ENCODE measurements around the gene PTTG2.
"Not testable (repeated sequence)": the region's sequence is repeated elsewhere in the genome, so short reads cannot be mapped to it uniquely, and the experiment has no call there.

PTTG2 gene

DNA sequence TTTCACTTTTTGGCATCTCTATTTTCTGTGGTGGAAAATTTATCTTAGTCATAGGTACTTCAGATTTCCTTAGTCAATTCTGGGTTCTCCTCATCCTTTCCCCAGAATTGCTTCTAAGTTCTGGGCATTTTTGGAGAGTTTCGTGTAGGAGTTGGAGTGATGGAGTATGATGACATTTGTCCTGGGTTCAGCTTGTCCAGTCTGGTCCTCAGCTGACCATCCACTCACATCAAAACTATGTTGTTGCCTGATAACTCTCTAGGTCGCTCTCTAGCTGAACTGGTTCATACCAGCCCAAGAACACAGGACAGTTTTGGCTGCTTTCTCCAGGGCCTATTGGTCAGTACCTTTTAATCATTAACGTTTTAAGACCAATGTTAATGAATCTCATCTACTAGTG, 13.2 kb downstream of the PTTG2 start:
- H3K27ac ChIP-seq (ENCODE audit: low read depth in 2 of 2, low read length in 2 of 2), result no peak overlapping the region
- H3K27me3 ChIP-seq (ENCODE audit: control insufficient read depth in 2 of 2, insufficient read depth in 2 of 2, low read length in 2 of 2), result no peaks in the 10 kb centered on the region
- H3K4me1 ChIP-seq (ENCODE audit: control insufficient read depth in 2 of 2, insufficient read depth in 2 of 2, low read length in 2 of 2), result peaks cover 10 to 17% of the 10 kb centered on the region in 2 donors
- no peak overlapping the region for H3K9ac ChIP-seq (ENCODE audit: low read depth in 1 of 2, low read length in 2 of 2)
- H3K4me3 ChIP-seq (ENCODE audit: low read length in 2 of 2), result no peak overlapping the region
- no peaks in the 10 kb centered on the region for H3K36me3 ChIP-seq (ENCODE audit: control insufficient read depth in 2 of 2, insufficient read depth in 2 of 2, low read length in 2 of 2)
- no peaks in the 10 kb centered on the region for H3K9me3 ChIP-seq (ENCODE audit: control insufficient read depth in 2 of 2, low read length in 2 of 2)

DNA sequence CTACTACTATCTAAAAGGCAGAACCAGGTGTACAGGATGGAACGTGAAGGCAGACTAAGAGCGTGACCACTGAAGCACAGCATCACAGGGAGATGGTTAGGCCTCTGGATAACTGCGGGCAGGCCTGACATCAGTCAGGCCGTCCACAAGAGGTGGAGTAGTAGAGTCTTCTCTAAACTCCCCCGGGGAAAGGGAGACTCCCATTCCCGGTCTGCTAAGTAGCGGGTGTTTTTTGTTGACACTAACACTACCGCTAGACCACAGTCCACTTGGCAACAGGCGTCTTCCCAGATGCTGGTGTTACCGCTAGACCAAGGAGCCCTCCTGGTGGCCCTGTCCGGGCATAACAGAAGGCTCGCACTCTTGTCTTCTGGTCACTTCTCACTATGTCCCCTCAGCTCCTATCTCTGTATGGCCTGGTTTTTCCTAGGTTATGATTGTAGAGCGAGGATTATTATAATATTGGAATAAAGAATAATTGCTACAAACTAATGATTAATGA, 15.2 kb downstream of the PTTG2 start:
- peaks cover 13 to 25% of the 10 kb centered on the region in 2 donors for H3K4me1 ChIP-seq (ENCODE audit: control insufficient read depth in 2 of 2, insufficient read depth in 2 of 2, low read length in 2 of 2)
- not testable (repeated sequence) for H3K4me3 ChIP-seq (ENCODE audit: low read length in 2 of 2); H3K27ac ChIP-seq (ENCODE audit: low read depth in 2 of 2, low read length in 2 of 2)

DNA sequence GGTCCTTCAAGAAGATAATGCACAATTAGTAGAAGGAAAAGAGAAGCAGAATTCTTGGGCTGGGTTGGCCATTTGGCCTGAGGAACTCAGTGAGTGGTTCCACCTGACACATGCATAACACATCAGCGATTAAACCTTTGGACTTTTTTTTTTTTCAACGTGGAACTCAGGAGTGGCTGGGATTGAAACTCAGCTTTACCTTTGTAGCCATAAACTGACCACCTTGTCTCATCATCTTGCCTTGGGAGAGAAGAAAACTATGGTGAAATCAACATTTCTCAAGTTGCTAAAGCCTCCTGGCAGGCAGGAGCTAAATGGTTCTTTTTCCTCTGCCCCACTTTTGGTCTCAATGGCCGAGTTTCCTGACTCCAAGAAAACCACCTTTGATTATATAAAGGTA, 16.3 kb downstream of the PTTG2 start:
- Histone ChIP-seq H3K4me3 (ENCODE audit: low read length in 2 of 2) (peak overlapping the region; percentile 67), H3K27ac (ENCODE audit: low read depth in 2 of 2, low read length in 2 of 2) (peak overlapping the region; percentile 84 to 89), H3K36me3 (ENCODE audit: control insufficient read depth in 2 of 2, insufficient read depth in 2 of 2, low read length in 2 of 2) (no peaks in the 10 kb centered on the region), H3K4me1 (ENCODE audit: control insufficient read depth in 2 of 2, insufficient read depth in 2 of 2, low read length in 2 of 2) (peaks cover 13 to 23% of the 10 kb centered on the region in 2 donors), H3K9ac (ENCODE audit: low read depth in 1 of 2, low read length in 2 of 2) (peak overlapping the region; percentile 70 to 76), H3K9me3 (ENCODE audit: control insufficient read depth in 2 of 2, low read length in 2 of 2) (no peaks in the 10 kb centered on the region), H3K27me3 (ENCODE audit: control insufficient read depth in 2 of 2, insufficient read depth in 2 of 2, low read length in 2 of 2) (no peaks in the 10 kb centered on the region)

More for the DNA sequence above, 15.2 kb downstream of the PTTG2 start:
- H3K9ac ChIP-seq (ENCODE audit: low read depth in 1 of 2, low read length in 2 of 2); H3K27me3 ChIP-seq (ENCODE audit: control insufficient read depth in 2 of 2, insufficient read depth in 2 of 2, low read length in 2 of 2); H3K9me3 ChIP-seq (ENCODE audit: control insufficient read depth in 2 of 2, low read length in 2 of 2); H3K36me3 ChIP-seq (ENCODE audit: control insufficient read depth in 2 of 2, insufficient read depth in 2 of 2, low read length in 2 of 2): not testable (repeated sequence)

DNA sequence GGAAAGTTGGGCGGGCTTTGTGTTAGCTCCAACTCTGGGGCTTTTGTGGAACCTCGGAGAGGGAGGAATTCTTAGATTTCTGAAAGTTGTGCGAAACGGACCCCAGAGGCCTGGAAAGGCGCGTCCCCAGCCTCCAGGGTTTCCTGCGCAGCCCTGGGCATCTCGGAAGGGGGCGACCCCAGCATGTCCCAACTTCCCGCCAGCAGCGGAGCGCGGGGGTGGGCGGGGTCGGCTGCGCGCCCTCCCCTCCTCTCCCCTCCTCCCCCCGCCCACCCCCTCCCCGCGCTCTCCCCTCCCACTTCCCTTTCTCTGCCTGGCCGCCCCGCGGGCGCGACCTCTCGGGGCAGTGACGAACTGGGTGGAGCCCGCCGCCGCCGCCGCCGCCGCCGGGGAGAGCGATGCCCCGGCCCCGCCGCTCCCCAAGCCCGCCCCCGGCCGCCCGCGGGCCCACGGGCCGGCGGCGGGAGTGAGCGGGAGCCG, 16.8 kb downstream of the PTTG2 start:
- no peaks in the 10 kb centered on the region for H3K36me3 ChIP-seq (ENCODE audit: control insufficient read depth in 2 of 2, insufficient read depth in 2 of 2, low read length in 2 of 2)

DNA sequence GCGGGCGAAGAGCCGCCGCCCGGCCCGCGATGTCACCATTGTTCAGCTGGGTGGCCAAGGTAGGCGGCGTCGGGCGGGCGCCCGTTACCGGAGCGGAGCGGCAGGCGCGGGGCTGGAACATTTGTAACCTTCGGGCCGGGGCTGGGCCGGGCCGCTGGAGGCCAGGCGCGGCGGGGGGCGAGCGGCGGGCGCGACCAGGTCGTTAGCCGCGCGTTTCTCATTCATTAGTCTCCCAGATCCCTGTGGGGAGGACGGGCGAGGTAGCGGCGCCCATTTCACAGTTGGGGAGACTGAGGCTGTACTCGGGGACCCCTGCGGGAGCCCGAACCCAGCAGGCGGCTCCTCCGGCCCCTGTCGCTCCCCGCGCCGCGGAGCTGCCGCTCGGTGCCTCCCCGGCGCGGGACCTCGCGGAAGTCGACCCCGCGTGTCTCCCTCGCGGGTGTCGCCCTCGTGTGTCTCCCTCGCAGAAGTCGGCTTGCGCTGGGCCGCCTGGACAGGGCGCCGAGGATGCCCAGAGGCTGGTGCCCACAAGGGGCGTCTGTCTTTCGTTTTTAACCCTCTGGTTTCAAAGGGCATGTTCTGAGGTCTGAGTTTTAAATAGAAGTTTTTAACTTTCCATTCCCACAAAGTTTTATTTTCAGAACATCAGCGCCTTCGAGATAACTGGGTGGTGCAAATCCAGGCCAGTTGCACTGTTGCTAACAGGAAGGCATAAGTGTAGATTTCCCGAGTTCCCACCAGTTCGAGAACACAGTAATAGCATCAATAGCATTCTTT, 17.5 kb downstream of the PTTG2 start:
- Histone ChIP-seq H3K9me3 (ENCODE audit: control insufficient read depth in 2 of 2, low read length in 2 of 2) (no peaks in the 10 kb centered on the region), H3K4me1 (ENCODE audit: control insufficient read depth in 2 of 2, insufficient read depth in 2 of 2, low read length in 2 of 2) (peaks cover 16 to 23% of the 10 kb centered on the region in 2 donors), H3K4me3 (ENCODE audit: low read length in 2 of 2) (peak overlapping the region; percentile 70 to 85), H3K27ac (ENCODE audit: low read depth in 2 of 2, low read length in 2 of 2) (peak overlapping the region; percentile 88 to 91), H3K27me3 (ENCODE audit: control insufficient read depth in 2 of 2, insufficient read depth in 2 of 2, low read length in 2 of 2) (no peaks in the 10 kb centered on the region), H3K36me3 (ENCODE audit: control insufficient read depth in 2 of 2, insufficient read depth in 2 of 2, low read length in 2 of 2) (no peaks in the 10 kb centered on the region), H3K9ac (ENCODE audit: low read depth in 1 of 2, low read length in 2 of 2) (peak overlapping the region; percentile 63 to 88)

More for the DNA sequence above, 16.8 kb downstream of the PTTG2 start:
- H3K27me3 ChIP-seq (ENCODE audit: control insufficient read depth in 2 of 2, insufficient read depth in 2 of 2, low read length in 2 of 2), result no peaks in the 10 kb centered on the region
- no peaks in the 10 kb centered on the region for H3K9me3 ChIP-seq (ENCODE audit: control insufficient read depth in 2 of 2, low read length in 2 of 2)
- H3K4me3 ChIP-seq (ENCODE audit: low read length in 2 of 2), result peak overlapping the region; percentile 70 to 85
- peak overlapping the region; percentile 89 to 91 for H3K27ac ChIP-seq (ENCODE audit: low read depth in 2 of 2, low read length in 2 of 2)
- peaks cover 15 to 23% of the 10 kb centered on the region in 2 donors for H3K4me1 ChIP-seq (ENCODE audit: control insufficient read depth in 2 of 2, insufficient read depth in 2 of 2, low read length in 2 of 2)
- H3K9ac ChIP-seq (ENCODE audit: low read depth in 1 of 2, low read length in 2 of 2), result peak overlapping the region; percentile 70 to 88

DNA sequence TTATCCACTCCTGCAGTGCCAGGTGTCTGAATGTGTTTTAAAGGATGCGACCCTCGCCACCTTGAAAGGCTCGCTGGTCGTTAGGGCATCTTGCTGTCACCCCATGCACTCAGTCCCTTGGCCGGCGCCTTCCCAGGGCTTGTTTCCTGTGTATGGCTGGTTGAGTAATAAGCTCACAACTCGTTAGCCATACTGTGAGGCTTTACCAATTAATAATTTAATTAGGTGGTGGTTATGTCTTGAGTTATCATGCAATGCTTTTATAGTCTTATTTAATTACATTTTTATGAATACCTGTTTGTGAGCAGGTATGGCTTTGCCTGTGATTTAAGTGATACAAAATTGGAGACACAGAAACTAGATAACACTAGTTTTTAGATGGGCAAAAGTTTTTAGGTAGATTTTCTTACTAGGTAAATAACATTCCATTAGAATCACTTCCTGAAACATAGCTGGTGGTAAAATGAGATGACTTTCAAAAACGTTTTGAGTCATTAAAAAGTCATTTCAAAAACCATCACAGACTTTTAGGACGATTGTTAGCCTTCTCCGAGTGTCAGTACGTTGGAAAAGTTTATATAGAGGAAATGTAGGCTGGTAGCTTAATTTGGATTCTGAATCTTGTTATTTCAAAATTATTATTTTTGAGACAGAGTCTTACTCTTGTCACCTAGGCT, 18.2 kb downstream of the PTTG2 start:
- peak overlapping the region; percentile 88 to 91 for H3K27ac ChIP-seq (ENCODE audit: low read depth in 2 of 2, low read length in 2 of 2)
- H3K4me1 ChIP-seq (ENCODE audit: control insufficient read depth in 2 of 2, insufficient read depth in 2 of 2, low read length in 2 of 2), result peaks cover 16 to 23% of the 10 kb centered on the region in 2 donors
- peak overlapping the region; percentile 70 to 85 for H3K4me3 ChIP-seq (ENCODE audit: low read length in 2 of 2)
- H3K9me3 ChIP-seq (ENCODE audit: control insufficient read depth in 2 of 2, low read length in 2 of 2), result no peaks in the 10 kb centered on the region
- no peaks in the 10 kb centered on the region for H3K36me3 ChIP-seq (ENCODE audit: control insufficient read depth in 2 of 2, insufficient read depth in 2 of 2, low read length in 2 of 2)
- peak overlapping the region; percentile 63 to 88 for H3K9ac ChIP-seq (ENCODE audit: low read depth in 1 of 2, low read length in 2 of 2)
- H3K27me3 ChIP-seq (ENCODE audit: control insufficient read depth in 2 of 2, insufficient read depth in 2 of 2, low read length in 2 of 2), result no peaks in the 10 kb centered on the region

DNA sequence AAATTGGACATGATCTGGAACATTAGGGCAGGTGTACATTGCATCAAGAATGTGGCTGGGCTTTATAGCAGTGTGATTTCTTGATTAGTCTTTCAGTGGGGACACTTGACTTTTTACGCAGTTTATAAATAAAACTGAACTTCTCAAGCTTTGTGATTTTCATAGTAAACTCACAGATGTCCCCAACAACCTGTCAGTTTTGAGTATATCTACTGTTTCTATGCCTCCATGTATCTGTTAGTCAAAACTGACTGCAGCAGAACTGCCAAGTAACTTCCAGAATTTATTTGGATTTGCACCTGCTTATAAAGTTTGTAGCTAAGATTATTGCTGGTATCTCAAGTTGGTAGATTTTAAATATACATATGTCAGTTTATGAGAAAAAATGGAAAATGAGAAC, 20.0 kb downstream of the PTTG2 start:
- Histone ChIP-seq H3K9ac (ENCODE audit: low read depth in 1 of 2, low read length in 2 of 2) (no peak overlapping the region), H3K36me3 (ENCODE audit: control insufficient read depth in 2 of 2, insufficient read depth in 2 of 2, low read length in 2 of 2) (no peaks in the 10 kb centered on the region), H3K27ac (ENCODE audit: low read depth in 2 of 2, low read length in 2 of 2) (no peak overlapping the region), H3K27me3 (ENCODE audit: control insufficient read depth in 2 of 2, insufficient read depth in 2 of 2, low read length in 2 of 2) (no peaks in the 10 kb centered on the region), H3K4me1 (ENCODE audit: control insufficient read depth in 2 of 2, insufficient read depth in 2 of 2, low read length in 2 of 2) (peaks cover 16 to 23% of the 10 kb centered on the region in 2 donors), H3K4me3 (ENCODE audit: low read length in 2 of 2) (no peak overlapping the region), H3K9me3 (ENCODE audit: control insufficient read depth in 2 of 2, low read length in 2 of 2) (no peaks in the 10 kb centered on the region)

DNA sequence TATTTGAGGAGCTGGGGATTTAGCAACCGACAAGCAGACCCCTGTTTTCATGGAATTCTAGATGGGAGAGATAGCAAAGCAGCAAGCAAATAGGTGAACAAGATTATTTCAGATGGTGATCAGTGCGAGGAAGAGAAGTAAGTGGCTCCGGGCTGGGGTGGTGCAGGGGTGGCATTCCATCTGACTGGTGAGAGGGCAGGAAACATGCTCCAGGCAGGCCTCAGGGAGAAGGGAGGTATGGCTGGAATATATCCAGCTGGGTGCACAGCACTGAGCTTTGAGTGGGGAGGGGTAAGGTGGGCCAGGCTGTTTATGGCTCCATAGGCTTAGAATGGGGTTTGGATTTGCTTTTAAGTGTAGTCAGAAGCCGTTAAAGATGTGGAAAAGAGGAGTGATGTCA, 21.2 kb downstream of the PTTG2 start:
- H3K4me3 ChIP-seq (ENCODE audit: low read length in 2 of 2), result no peak overlapping the region
- no peaks in the 10 kb centered on the region for H3K36me3 ChIP-seq (ENCODE audit: control insufficient read depth in 2 of 2, insufficient read depth in 2 of 2, low read length in 2 of 2)
- no peak overlapping the region for H3K9ac ChIP-seq (ENCODE audit: low read depth in 1 of 2, low read length in 2 of 2)
- no peaks in the 10 kb centered on the region for H3K9me3 ChIP-seq (ENCODE audit: control insufficient read depth in 2 of 2, low read length in 2 of 2)
- H3K4me1 ChIP-seq (ENCODE audit: control insufficient read depth in 2 of 2, insufficient read depth in 2 of 2, low read length in 2 of 2), result peaks cover 16 to 23% of the 10 kb centered on the region in 2 donors
- no peaks in the 10 kb centered on the region for H3K27me3 ChIP-seq (ENCODE audit: control insufficient read depth in 2 of 2, insufficient read depth in 2 of 2, low read length in 2 of 2)
- H3K27ac ChIP-seq (ENCODE audit: low read depth in 2 of 2, low read length in 2 of 2), result no peak overlapping the region

DNA sequence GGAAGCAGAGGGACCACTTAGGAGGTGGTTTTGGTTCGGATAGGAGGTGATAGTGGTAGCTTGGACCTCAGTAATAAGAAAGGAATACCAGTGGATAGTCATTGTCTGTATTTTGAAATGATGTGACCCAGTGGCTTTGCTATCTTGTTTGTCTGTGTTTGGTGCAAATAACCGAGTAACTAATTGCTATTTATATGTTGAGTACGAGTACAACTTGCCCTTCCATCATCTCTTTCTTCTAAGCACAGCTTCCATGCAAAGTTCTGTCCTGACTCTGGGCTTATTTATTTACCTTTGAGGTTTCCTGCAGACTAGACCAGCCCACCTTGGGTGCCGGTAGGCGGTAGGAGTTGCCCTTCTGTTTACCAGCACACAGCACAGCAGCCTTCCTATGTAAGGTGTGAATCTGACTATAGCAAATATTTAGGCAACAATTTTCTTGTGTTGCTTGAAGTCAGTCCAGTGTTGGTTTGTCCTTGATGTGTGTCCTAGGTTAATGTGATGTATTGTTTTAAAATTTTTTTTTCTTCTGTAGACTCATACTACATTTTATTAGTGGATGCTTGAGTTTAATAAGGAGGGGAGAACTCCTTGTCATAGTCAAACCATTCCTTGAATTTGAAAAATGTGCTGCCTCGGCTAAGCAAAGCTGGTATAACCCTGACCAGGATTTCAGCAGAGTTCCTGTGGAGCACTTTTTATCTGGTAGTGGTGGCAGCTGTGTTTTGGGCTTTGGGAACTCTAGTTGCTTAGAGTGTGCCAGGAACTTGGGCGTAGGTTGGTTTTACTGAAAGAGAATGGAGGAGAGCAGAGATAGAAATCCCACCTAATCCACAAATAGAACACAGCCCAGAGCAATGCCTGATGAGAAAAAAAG, 21.9 kb downstream of the PTTG2 start:
- Histone ChIP-seq H3K27me3 (ENCODE audit: control insufficient read depth in 2 of 2, insufficient read depth in 2 of 2, low read length in 2 of 2) (no peaks in the 10 kb centered on the region), H3K4me1 (ENCODE audit: control insufficient read depth in 2 of 2, insufficient read depth in 2 of 2, low read length in 2 of 2) (peaks cover 12 to 18% of the 10 kb centered on the region in 2 donors), H3K27ac (ENCODE audit: low read depth in 2 of 2, low read length in 2 of 2) (no peak overlapping the region), H3K4me3 (ENCODE audit: low read length in 2 of 2) (no peak overlapping the region), H3K36me3 (ENCODE audit: control insufficient read depth in 2 of 2, insufficient read depth in 2 of 2, low read length in 2 of 2) (no peaks in the 10 kb centered on the region), H3K9ac (ENCODE audit: low read depth in 1 of 2, low read length in 2 of 2) (no peak overlapping the region), H3K9me3 (ENCODE audit: control insufficient read depth in 2 of 2, low read length in 2 of 2) (no peaks in the 10 kb centered on the region)
